HCT116 (cell line): ENCODE results near the gene POMGNT2. TPM values are rescaled to one million over a fixed set of nuclear protein-coding genes. Genes with fewer than 3 reads are reported as not detected.

ENCODE experiments used
- ATAC-seq: fragments of 200-7000 bp; cut with Tn5 transposase; 2 replicates; pipeline ENCODE4 v1.9.1; 2020; ENCODE audit warnings: mild to moderate bottlenecking, moderate library complexity
- Bru-seq: library from RNA; stranded (reverse); fragments of 400-500 nt; gene quantifications from one replicate; lab custom pipeline; 2021; lab: Mats Ljungman, UMichigan
- BruChase-seq, 2 experiments: library from RNA; stranded (reverse); fragments of 400-500 nt; gene quantifications; one replicate each; lab custom pipeline; 2021; lab: Mats Ljungman, UMichigan
- BruUV-seq: library from RNA; stranded (reverse); fragments of 400-500 nt; replicated peaks from 2 replicates; lab custom pipeline; 2021; lab: Mats Ljungman, UMichigan
- CTCF ChIA-PET: fragments of 300-600 bp; sonication (Branson Sonifier 250); formaldehyde crosslinking; loops from one replicate; lab custom pipeline; 2021; ENCODE audit warnings: antibody characterized with exemption; lab: Charles Lee
- POLR2A ChIA-PET: fragments of 300-600, 350-600 bp; sonication (Branson Sonifier 250); formaldehyde crosslinking; loops from one replicate; lab custom pipeline; 2021; ENCODE audit warnings: antibody characterized with exemption; lab: Charles Lee
- RAD21 ChIA-PET, 2 experiments: fragments of 300-600 bp; sonication (Branson Sonifier 250); formaldehyde crosslinking; loops; one replicate each; lab custom pipeline; 2023; ENCODE audit warnings: low total read pairs in 2 of 2; ENCODE audit not compliant: uncharacterized antibody in 2 of 2, unreplicated experiment in 2 of 2, low non-redundant PET in 1 of 2; lab: Charles Lee
- DNase-seq: peaks from one replicate; pipeline ENCODE4 v3.0.0-alpha.2; 2010; ENCODE audit warnings: low read depth, low spot score
- H2AFZ ChIP-seq: fragments of 200-600 bp; shearing (Covaris generic), sonication (generic); 2 replicates; pipeline ENCODE4 v1.6.1; 2017; ENCODE audit warnings: low read depth, mixed run types, mixed read lengths, antibody characterized with exemption, low read length; ENCODE audit not compliant: poor library complexity, severe bottlenecking
- H3K27ac ChIP-seq: 2 replicates; pipeline ENCODE4 v1.5.1; 2012; ENCODE audit warnings: low read depth, low read length
- H3K27me3 ChIP-seq: fragments of 200-600 bp; sonication (generic); 2 replicates; pipeline ENCODE4 v1.6.1; 2016; ENCODE audit warnings: mixed run types, low read length, mixed read lengths; ENCODE audit not compliant: insufficient read depth
- H3K36me3 ChIP-seq, 2 experiments: fragments of 200-500 bp in 1 of 2; fragments of 200-600 bp in 1 of 2; sonication (Bioruptor generic) in 1 of 2; sonication (generic) in 1 of 2; 2 replicates each; pipeline versions ENCODE4 v1.5.1 to v1.6.1; 2014 to 2016; ENCODE audit warnings: low read length in 2 of 2, inconsistent platforms in 1 of 2, mixed read lengths in 1 of 2, mixed run types in 1 of 2; ENCODE audit not compliant: insufficient read depth in 2 of 2, control insufficient read depth in 1 of 2
- H3K4me1 ChIP-seq, 2 experiments: fragments of 200-600 bp in 1 of 2; sonication (generic) in 1 of 2; 2 replicates each; pipeline versions ENCODE4 v1.5.1 to v1.6.1; 2012 to 2017; ENCODE audit warnings: low read length in 2 of 2, inconsistent platforms in 1 of 2, mild to moderate bottlenecking in 1 of 2, mixed read lengths in 1 of 2, mixed run types in 1 of 2, moderate library complexity in 1 of 2; ENCODE audit not compliant: insufficient read depth in 2 of 2, control insufficient read depth in 1 of 2
- H3K4me2 ChIP-seq: fragments of 200-600 bp; sonication (generic); 2 replicates; pipeline ENCODE4 v1.6.1; 2017; ENCODE audit warnings: mixed run types, low read length, mixed read lengths
- H3K4me3 ChIP-seq, 2 experiments: fragments of 200-600 bp in 1 of 2; sonication (generic) in 1 of 2; replicated peaks in 1 of 2; 2 replicates each; pipeline ENCODE4 v1.5.1; 2011 to 2016; ENCODE audit warnings: low read length in 2 of 2, control low read depth in 1 of 2, low read depth in 1 of 2, mild to moderate bottlenecking in 1 of 2, mixed read lengths in 1 of 2, mixed run types in 1 of 2
- H3K79me2 ChIP-seq: fragments of 200-600 bp; sonication (generic); 2 replicates; pipeline ENCODE4 v1.6.1; 2017; ENCODE audit warnings: mild to moderate bottlenecking, mixed run types, low read length, moderate library complexity, mixed read lengths; ENCODE audit not compliant: insufficient read depth
- H3K9ac ChIP-seq: fragments of 200-600 bp; sonication (generic); 2 replicates; pipeline ENCODE4 v1.6.1; 2016; ENCODE audit warnings: low read length, mixed read lengths
- H3K9me2 ChIP-seq: fragments of 200-600 bp; sonication (generic), shearing (Covaris generic); 2 replicates; pipeline ENCODE4 v1.6.1; 2017; ENCODE audit warnings: mixed run types, mild to moderate bottlenecking, moderate library complexity; ENCODE audit not compliant: insufficient read depth
- H3K9me3 ChIP-seq, 2 experiments: fragments of 200-500 bp in 1 of 2; fragments of 200-600 bp in 1 of 2; sonication (Bioruptor generic) in 1 of 2; sonication (generic) in 1 of 2; 2 replicates each; pipeline ENCODE4 v1.6.1; 2014 to 2017; ENCODE audit warnings: low read length in 2 of 2, mixed read lengths in 2 of 2, inconsistent platforms in 1 of 2, low read depth in 1 of 2, mild to moderate bottlenecking in 1 of 2, mixed run types in 1 of 2, moderate library complexity in 1 of 2; ENCODE audit not compliant: control insufficient read depth in 1 of 2, insufficient read depth in 1 of 2
- H4K20me1 ChIP-seq: fragments of 200-600 bp; sonication (generic), shearing (Covaris generic); 2 replicates; pipeline ENCODE4 v1.6.1; 2017; ENCODE audit warnings: mixed run types, mild to moderate bottlenecking, moderate library complexity; ENCODE audit not compliant: insufficient read depth
- ATF3 ChIP-seq: IDR thresholded peaks from 2 replicates; pipeline ENCODE4 v1.6.1; 2012
- CBX3 ChIP-seq: IDR thresholded peaks from 2 replicates; pipeline ENCODE4 v1.6.1; 2012; ENCODE audit warnings: low read depth
- CEBPB ChIP-seq: IDR thresholded peaks from 2 replicates; pipeline ENCODE4 v1.6.1; 2012; ENCODE audit warnings: low read depth
- CTCF ChIP-seq, 3 experiments: fragments of 200-600 bp in 1 of 3; sonication (generic) in 1 of 3; IDR thresholded peaks in 2 of 3; conservative IDR thresholded peaks in 1 of 3; 2 replicates each; pipeline ENCODE4 v1.5.1; 2012 to 2017; ENCODE audit warnings: low read depth in 2 of 3, low read length in 2 of 3, antibody characterized with exemption in 1 of 3, borderline replicate concordance in 1 of 3, control low read depth in 1 of 3, mild to moderate bottlenecking in 1 of 3, mixed read lengths in 1 of 3, mixed run types in 1 of 3, moderate library complexity in 1 of 3; ENCODE audit not compliant: insufficient read depth in 1 of 3
- ELF1 ChIP-seq: IDR thresholded peaks from 2 replicates; pipeline ENCODE4 v1.6.1; 2012; ENCODE audit warnings: low read depth, borderline replicate concordance
- EZH2 ChIP-seq: fragments of 200-600 bp; sonication (generic); IDR thresholded peaks from 2 replicates; pipeline ENCODE4 v1.6.1; 2017; ENCODE audit warnings: antibody characterized with exemption, mixed run types
- EZH2phosphoT487 ChIP-seq: fragments of 200-600 bp; IDR thresholded peaks from 2 replicates; pipeline ENCODE4 v1.6.1; 2018; ENCODE audit warnings: antibody characterized with exemption, borderline replicate concordance
- FOSL1 ChIP-seq: IDR thresholded peaks from 2 replicates; pipeline ENCODE4 v1.6.1; 2012; ENCODE audit warnings: low read depth
- JUND ChIP-seq: IDR thresholded peaks from 2 replicates; pipeline ENCODE4 v1.6.1; 2012
- MAX ChIP-seq: IDR thresholded peaks from 2 replicates; pipeline ENCODE4 v1.6.1; 2012
- POLR2A ChIP-seq: IDR thresholded peaks from 2 replicates; pipeline ENCODE4 v1.7.0; 2011; ENCODE audit warnings: borderline replicate concordance; ENCODE audit not compliant: insufficient read depth, insufficient read length; ENCODE audit errors: extremely low read depth
- RAD21 ChIP-seq: IDR thresholded peaks from 2 replicates; pipeline ENCODE4 v1.6.1; 2012; ENCODE audit warnings: low read depth, mild to moderate bottlenecking
- REST ChIP-seq: IDR thresholded peaks from 2 replicates; pipeline ENCODE4 v1.6.1; 2012; ENCODE audit warnings: low read depth
- SP1 ChIP-seq: IDR thresholded peaks from 2 replicates; pipeline ENCODE4 v1.6.1; 2012; ENCODE audit warnings: low read depth
- SRF ChIP-seq: IDR thresholded peaks from 2 replicates; pipeline ENCODE4 v1.6.1; 2012; ENCODE audit warnings: low read depth
- YY1 ChIP-seq: IDR thresholded peaks from 2 replicates; pipeline ENCODE4 v1.6.1; 2011; ENCODE audit warnings: low read length, low read depth, moderate library complexity, mild to moderate bottlenecking; ENCODE audit not compliant: insufficient replicate concordance; ENCODE audit errors: extremely low read depth
- ZBTB33 ChIP-seq: IDR thresholded peaks from 2 replicates; pipeline ENCODE4 v1.6.1; 2011; ENCODE audit warnings: mild to moderate bottlenecking, low read length, moderate library complexity; ENCODE audit not compliant: insufficient replicate concordance; ENCODE audit errors: extremely low read depth
- ZFX ChIP-seq: fragments of 450-650 bp; IDR thresholded peaks from 2 replicates; pipeline ENCODE4 v1.6.1; 2017
- intact Hi-C: fragments of 100-400 bp; cut with micrococcal nuclease; formaldehyde crosslinking; loops from 2 replicates; pipeline ENCODE4 v1.10.0; 2022
- long read RNA-seq: library from polyadenylated mRNA; unstranded; transcript quantifications from one replicate; pipeline ENCODE4 v2.0.0, GENCODE V29; 2021; ENCODE audit not compliant: unreplicated experiment
- polyA plus RNA-seq: library from polyadenylated mRNA; unstranded; fragments of >200 nt; gene quantifications from 2 replicates; pipeline ENCODE4 v1.2.1, GENCODE V29; 2012; ENCODE audit warnings: missing spikeins
- total RNA-seq: library from RNA; stranded (reverse); gene quantifications from one replicate; pipeline ENCODE4 v1.2.1, GENCODE V29; 2021; ENCODE audit not compliant: unreplicated experiment

POMGNT2 gene
- total RNA-seq (21.6 TPM), Bru-seq, nascent RNA (percentile 64 among the genes with signal in this experiment), BruChase-seq, experiment 1, labeled RNA remaining after a 6-hour chase (percentile 43 among the genes with signal in this experiment), BruChase-seq, experiment 2, labeled RNA remaining after a 2-hour chase (percentile 55 among the genes with signal in this experiment)
- 25.0 and 27.3 TPM in 2 replicates for polyA plus RNA-seq
- long read RNA-seq, transcript POMGNT2-201 (2 exons, 2,544 nt), result major isoform, 19 of 55 reads
- long read RNA-seq, partial matches to known transcripts, result 0 of 55 reads
- long read RNA-seq, other reads (novel, unspliced or antisense), result 36 of 55 reads

- POLR2A ChIA-PET, result no interaction called here
- no TSS peak for BruUV-seq
- RAD21 ChIA-PET, result no interaction called here
- peak within 1 kb of the TSS; percentile 95 for H3K4me2 ChIP-seq
- peaks cover 46% of the 10 kb centered on the region; the same call in 1 of the 2 replicates for H3K79me2 ChIP-seq
- H3K4me3 ChIP-seq, result peak within 1 kb of the TSS; percentile 64 to 79
- H3K27me3 ChIP-seq, result no peaks in the 10 kb centered on the region
- no peaks in the 10 kb centered on the region for H3K36me3 ChIP-seq
- H3K9me3 ChIP-seq, result no peaks in the 10 kb centered on the region
- H3K9ac ChIP-seq, result peak within 1 kb of the TSS; percentile 71
- peak; percentile 69 for DNase-seq
- H4K20me1 ChIP-seq, result no peaks in the 10 kb centered on the region
- intact Hi-C loops, result no loop called here
- H3K9me2 ChIP-seq, result no peaks in the 10 kb centered on the region
- CTCF ChIA-PET, result no interaction called here
- peak within 1 kb of the TSS; percentile 60; the same call in 1 of the 2 replicates for H3K27ac ChIP-seq
- H2AFZ ChIP-seq, result peak within 1 kb of the TSS; percentile 93
- H3K4me1 ChIP-seq, result peaks cover 0 to 15% of the 10 kb centered on the region in 2 experiments; a peak in 2 of 4 replicates
- ATAC-seq, result peak; percentile 98
- TF ChIP-seq EZH2 (no peak), SP1 (no peak), ZFX (peak; percentile 70), RAD21 (no peak), MAX (no peak; the same call in none of the 2 replicates), FOSL1 (no peak), YY1 (peak; percentile 70), CEBPB (no peak), ELF1 (no peak), POLR2A (peak; percentile 74), JUND (no peak), REST (no peak), CTCF (IDR thresholded peaks at IDR 0.05 in 2 of 3, conservative IDR thresholded peaks at IDR 0.05 in 1 of 3; ENCODE audit: borderline replicate concordance in 1 of 3, insufficient read depth in 1 of 3, low read depth in 2 of 3, low read length in 2 of 3) (no peak), SRF (no peak), CBX3 (no peak), EZH2phosphoT487 (no peak), ATF3 (no peak), ZBTB33 (no peak)
Measured at GRCh38 chr3:43105596-43106292, at the start of gene POMGNT2. Gene POMGNT2 (minus strand): TSS chr3:43106079. CDS start chr3:43081431, 24,648 bp downstream.
